Activated T-cell treated with anti-CD3 and anti-CD28 coated beads for 4 hours (primary cell): ENCODE results near the gene DISP2.

Experiments
- DNase-seq: peaks from one replicate; pipeline ENCODE4 v3.0.0-alpha.2; 2020

The DISP2 gene

GRCh38 chr15:40357723-40358470 lies at the start of gene DISP2:
TSS of gene DISP2 (plus strand) at chr15:40358219. CDS start at chr15:40358322, 103 bp downstream.
- DNase-seq = peak; percentile 83

GRCh38 chr15:40309344-40309862 lies 48.6 kb upstream of the DISP2 start:
- no peak for DNase-seq

- peak; percentile 38 for DNase-seq
These were observed 47.7 kb upstream of the DISP2 start for GRCh38 chr15:40310001-40310959.

- no peak for DNase-seq
These were observed 47.0 kb upstream of the DISP2 start for GRCh38 chr15:40310993-40311392.

- no peak for DNase-seq
These were observed 45.5 kb upstream of the DISP2 start for GRCh38 chr15:40312370-40313158.

GRCh38 chr15:40313531-40314398 lies 44.3 kb upstream of the DISP2 start:
- DNase-seq = no peak

- no peak for DNase-seq
These were observed 43.2 kb upstream of the DISP2 start for GRCh38 chr15:40314723-40315276.

- DNase-seq = no peak
These were observed 41.1 kb upstream of the DISP2 start for GRCh38 chr15:40316931-40317330.

GRCh38 chr15:40317580-40317979 lies 40.4 kb upstream of the DISP2 start:
- DNase-seq = no peak

GRCh38 chr15:40320409-40320808 lies 37.6 kb upstream of the DISP2 start:
- DNase-seq = no peak

GRCh38 chr15:40320931-40321371 lies 37.1 kb upstream of the DISP2 start:
- peak; percentile 49 for DNase-seq

- no peak for DNase-seq
These were observed 35.3 kb upstream of the DISP2 start for GRCh38 chr15:40322531-40323238.

GRCh38 chr15:40323239-40323952 lies 34.6 kb upstream of the DISP2 start, which contains the start of gene INAFM2:
TSS of gene INAFM2 (plus strand) at chr15:40323692. CDS start at chr15:40324056, 364 bp downstream.
- DNase-seq = peak; percentile 83

- DNase-seq = no peak
These were observed 33.8 kb upstream of the DISP2 start for GRCh38 chr15:40323953-40324937.

GRCh38 chr15:40325188-40325587 lies 32.8 kb upstream of the DISP2 start:
- DNase-seq = no peak

GRCh38 chr15:40325700-40326099 lies 32.3 kb upstream of the DISP2 start:
- no peak for DNase-seq

GRCh38 chr15:40327457-40327856 lies 30.6 kb upstream of the DISP2 start:
- no peak for DNase-seq

GRCh38 chr15:40328176-40328575 lies 29.8 kb upstream of the DISP2 start:
- no peak for DNase-seq

- DNase-seq = no peak
These were observed 29.3 kb upstream of the DISP2 start for GRCh38 chr15:40328751-40329150.
